ENCODE data around the gene AQR.
"Not testable (repeated sequence)": the region's sequence is repeated elsewhere in the genome, so short reads cannot be mapped to it uniquely, and the experiment has no call there.

The AQR gene

DNA sequence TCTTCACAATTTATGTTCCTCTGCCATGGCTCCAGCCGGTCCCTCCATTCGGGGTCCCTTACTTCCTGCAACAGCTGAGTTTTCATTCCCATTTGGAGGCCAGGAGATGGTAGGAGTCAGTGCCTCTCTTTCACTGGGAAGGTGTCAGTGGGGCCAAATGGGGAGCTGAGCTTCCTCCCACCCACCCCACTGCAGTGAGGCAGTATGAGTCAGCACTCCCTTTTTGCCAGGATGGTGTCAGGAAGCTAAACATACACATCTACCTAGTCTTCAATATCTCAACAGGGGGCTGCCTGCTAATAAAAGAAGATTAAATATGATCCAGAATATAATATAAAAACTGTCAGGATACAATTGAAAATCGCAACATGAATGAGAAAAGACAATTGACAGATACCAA, 161.5 kb downstream of the AQR start:
- H3K9me3 ChIP-seq (ENCODE audit: control insufficient read depth, insufficient read depth, low read length) = no peaks in the 10 kb centered on the region
- H3K36me3 ChIP-seq (ENCODE audit: insufficient read depth, low read length) = no peaks in the 10 kb centered on the region
- peaks cover 4% of the 10 kb centered on the region; the same call in 1 of the 2 replicates for H3K4me1 ChIP-seq (ENCODE audit: insufficient read depth, low read length)
- no peak overlapping the region for H3K9ac ChIP-seq (ENCODE audit: low read depth, low read length)

GRCh38 chr15:34807241-34807640, 162.3 kb downstream of the AQR start:
- not testable (repeated sequence) for H3K9me3 ChIP-seq (ENCODE audit: control insufficient read depth, insufficient read depth, low read length); H3K9ac ChIP-seq (ENCODE audit: low read depth, low read length); H3K4me1 ChIP-seq (ENCODE audit: insufficient read depth, low read length); H3K36me3 ChIP-seq (ENCODE audit: insufficient read depth, low read length)

GRCh38 chr15:34804776-34805175, 164.8 kb downstream of the AQR start:
- no peak overlapping the region for H3K9ac ChIP-seq (ENCODE audit: low read depth, low read length)
- peaks cover 3% of the 10 kb centered on the region; the same call in 1 of the 2 replicates for H3K4me1 ChIP-seq (ENCODE audit: insufficient read depth, low read length)
- no peaks in the 10 kb centered on the region for H3K36me3 ChIP-seq (ENCODE audit: insufficient read depth, low read length)
- H3K9me3 ChIP-seq (ENCODE audit: control insufficient read depth, insufficient read depth, low read length) = no peaks in the 10 kb centered on the region

GRCh38 chr15:34804113-34804512, 165.4 kb downstream of the AQR start:
- H3K9ac ChIP-seq (ENCODE audit: low read depth, low read length) = no peak overlapping the region
- H3K36me3 ChIP-seq (ENCODE audit: insufficient read depth, low read length) = no peaks in the 10 kb centered on the region

GRCh38 chr15:34802803-34803750, 166.5 kb downstream of the AQR start:
- peaks cover 6% of the 10 kb centered on the region; the same call in 1 of the 2 replicates for H3K4me1 ChIP-seq (ENCODE audit: insufficient read depth, low read length)
- H3K9me3 ChIP-seq (ENCODE audit: control insufficient read depth, insufficient read depth, low read length) = no peaks in the 10 kb centered on the region
- H3K36me3 ChIP-seq (ENCODE audit: insufficient read depth, low read length) = no peaks in the 10 kb centered on the region
- no peak overlapping the region for H3K9ac ChIP-seq (ENCODE audit: low read depth, low read length)

More at GRCh38 chr15:34804113-34804512, 165.4 kb downstream of the AQR start:
- H3K4me1 ChIP-seq (ENCODE audit: insufficient read depth, low read length) = peaks cover 6% of the 10 kb centered on the region; the same call in 1 of the 2 replicates
- H3K9me3 ChIP-seq (ENCODE audit: control insufficient read depth, insufficient read depth, low read length) = no peaks in the 10 kb centered on the region

DNA sequence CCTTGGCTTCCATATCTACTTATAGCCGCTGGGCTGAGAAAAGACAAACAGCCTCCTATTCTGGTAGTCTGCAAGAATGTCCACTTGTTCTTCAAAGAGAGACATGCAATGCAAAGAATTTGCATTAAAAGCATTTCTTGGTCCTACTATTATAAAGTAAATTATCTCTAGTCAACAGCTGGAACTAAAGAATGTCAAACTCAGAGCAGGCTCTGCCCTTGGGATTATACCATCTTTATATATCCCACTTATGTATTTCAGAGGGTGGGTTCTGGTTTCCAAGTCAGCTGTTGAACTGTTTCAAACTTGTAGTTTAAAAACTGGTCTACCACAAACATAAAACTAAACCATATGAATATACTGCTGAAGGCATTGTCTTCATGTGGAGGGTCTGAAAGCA, 167.2 kb downstream of the AQR start:
- Histone ChIP-seq H3K4me1 (ENCODE audit: insufficient read depth, low read length) (peaks cover 6% of the 10 kb centered on the region; the same call in 1 of the 2 replicates), H3K36me3 (ENCODE audit: insufficient read depth, low read length) (no peaks in the 10 kb centered on the region), H3K9me3 (ENCODE audit: control insufficient read depth, insufficient read depth, low read length) (no peaks in the 10 kb centered on the region), H3K9ac (ENCODE audit: low read depth, low read length) (no peak overlapping the region)
